Erythroblast (primary cell): ENCODE results near the gene PITX1.

ENCODE experiments used
- DNase-seq, 2 experiments: peaks; one replicate each; lab custom pipeline; 2025; lab: John Stamatoyannopoulos, UW
- GATA1 ChIP-seq: IDR thresholded peaks from 2 replicates; pipeline ENCODE4 v1.6.1; 2011; ENCODE audit warnings: low read depth, mild to moderate bottlenecking, control low read depth, low read length, moderate library complexity
- POLR2A ChIP-seq: IDR thresholded peaks from 2 replicates; pipeline ENCODE4 v1.6.1; 2011; ENCODE audit warnings: mild to moderate bottlenecking, low read length

The PITX1 gene

DNA sequence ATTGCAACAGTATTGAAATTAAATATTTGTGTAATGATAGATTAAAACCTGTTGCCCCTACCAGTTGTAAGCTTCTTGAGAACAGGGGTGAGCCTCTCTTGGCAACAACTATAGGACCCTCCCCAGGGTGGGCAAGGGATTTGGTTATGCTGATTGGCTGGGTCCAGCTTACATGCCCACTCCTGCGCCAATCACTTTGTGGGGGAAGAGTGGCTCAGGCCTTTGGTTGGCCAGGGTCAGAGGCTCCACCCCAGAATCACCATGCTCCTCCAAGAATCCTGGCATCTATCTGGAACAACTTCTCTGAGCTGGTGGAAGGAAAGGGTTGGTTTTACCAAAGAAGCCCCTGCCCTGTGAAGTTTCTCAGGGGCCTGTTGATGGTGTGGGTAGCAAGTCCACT is 8.6 kb upstream of the PITX1 start:
- DNase-seq, result no peak
- no peak for TF ChIP-seq POLR2A
- TF ChIP-seq GATA1, result no peak

DNA sequence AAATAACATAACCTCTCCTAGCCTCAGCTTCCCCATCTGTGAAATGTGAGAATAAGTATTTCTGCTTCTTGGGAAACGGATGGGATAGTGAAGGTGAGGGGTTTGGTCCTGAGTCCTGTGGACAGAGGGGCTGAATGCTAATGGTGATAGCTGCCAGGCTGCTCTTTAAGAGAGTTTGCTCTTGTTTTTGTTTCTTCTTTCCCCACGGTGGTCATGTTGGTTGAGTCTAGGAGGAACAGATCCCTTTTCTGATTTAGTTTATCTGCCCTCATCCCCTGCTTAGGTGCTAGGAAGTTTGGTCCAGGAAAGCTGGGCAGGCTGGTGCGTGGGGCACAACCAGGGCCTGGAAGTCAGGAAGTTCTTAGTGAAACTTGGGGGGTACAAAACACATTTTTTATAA is 7.7 kb upstream of the PITX1 start:
- TF ChIP-seq GATA1 (no peak), POLR2A (no peak)

DNA sequence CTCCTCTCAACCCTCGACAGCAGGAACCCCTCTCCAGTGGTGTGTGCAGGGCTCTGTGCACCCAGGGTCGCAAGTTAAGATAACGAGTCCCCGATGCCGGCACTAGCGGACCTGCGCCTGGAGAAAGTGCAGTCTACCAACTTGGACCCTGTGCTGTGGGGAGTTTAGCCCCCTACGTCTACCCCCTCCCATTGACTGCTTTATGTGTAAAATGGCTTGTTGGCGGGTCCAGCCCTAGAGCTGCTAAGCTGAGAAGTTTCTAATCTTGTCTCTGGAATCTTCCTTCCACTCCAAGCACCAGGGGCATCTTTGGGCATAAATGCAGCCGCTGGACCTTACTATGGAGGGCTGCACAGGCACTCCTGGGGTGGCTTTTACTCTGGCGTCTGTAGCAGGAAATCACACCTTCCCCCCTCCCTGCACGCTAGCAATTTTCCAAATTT is 7.1 kb upstream of the PITX1 start:
- no peak for DNase-seq
- TF ChIP-seq GATA1 (no peak), POLR2A (no peak)

More for the DNA sequence above, 7.7 kb upstream of the PITX1 start:
- DNase-seq, result no peak

DNA sequence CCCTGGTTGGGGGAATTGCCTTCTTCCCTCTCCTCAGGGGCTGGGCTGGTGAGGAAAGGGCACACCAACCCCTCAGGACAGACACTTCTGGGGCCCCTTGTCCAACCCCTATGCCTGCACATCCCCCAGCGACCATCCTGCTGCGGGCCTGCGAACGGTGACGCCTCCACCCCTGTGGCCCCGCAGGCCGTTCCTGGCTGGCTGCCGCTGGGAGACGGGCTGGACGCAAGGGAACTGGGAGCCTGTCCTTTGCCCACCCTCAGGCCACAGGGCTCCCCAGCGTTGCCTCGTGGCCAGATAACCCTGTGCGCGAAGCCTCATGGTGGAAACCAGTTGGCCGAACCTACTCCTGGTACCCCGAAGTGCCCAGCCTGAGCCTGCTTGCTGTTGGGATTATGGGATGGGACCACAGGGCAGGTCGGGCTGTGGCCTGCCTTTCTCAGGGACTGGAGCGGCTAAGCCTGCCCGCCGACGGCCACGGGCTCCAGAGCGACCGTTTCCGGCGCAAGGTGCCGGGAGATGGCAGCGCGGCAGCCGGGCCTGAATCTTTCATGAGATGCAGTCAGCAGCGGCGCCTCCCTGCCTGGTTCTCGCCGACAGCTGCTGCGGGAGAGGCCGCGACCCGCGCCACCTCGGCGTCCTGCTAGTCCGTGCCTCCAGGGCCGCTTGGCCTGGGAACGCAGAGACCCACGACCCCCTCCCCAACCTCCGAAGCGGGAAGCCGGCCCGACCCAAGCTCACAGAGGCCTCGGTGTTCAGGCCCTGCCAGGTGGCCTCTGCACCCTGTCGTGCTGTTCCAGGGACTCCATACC is 6.5 kb upstream of the PITX1 start:
- TF ChIP-seq POLR2A (no peak), GATA1 (no peak)
- DNase-seq, result peak in 1 of 2 experiments; percentile 20

DNA sequence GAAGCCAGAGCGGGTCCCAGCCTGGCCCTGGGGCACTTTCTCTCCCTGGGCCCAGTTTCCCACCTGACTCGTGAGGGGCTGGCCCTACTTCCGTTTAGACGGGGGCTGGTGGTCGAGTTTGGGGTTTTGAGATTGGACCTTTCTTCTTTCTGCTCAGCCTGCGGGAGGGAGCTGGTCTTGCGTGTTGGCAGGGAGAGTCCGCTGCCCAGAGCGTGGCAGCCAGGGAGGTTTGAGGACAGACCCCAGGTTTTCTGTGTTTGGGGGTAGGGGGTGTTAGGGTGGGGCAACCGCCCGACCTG is 6.0 kb upstream of the PITX1 start:
- DNase-seq, result no peak
- TF ChIP-seq POLR2A, result no peak
- TF ChIP-seq GATA1, result no peak

DNA sequence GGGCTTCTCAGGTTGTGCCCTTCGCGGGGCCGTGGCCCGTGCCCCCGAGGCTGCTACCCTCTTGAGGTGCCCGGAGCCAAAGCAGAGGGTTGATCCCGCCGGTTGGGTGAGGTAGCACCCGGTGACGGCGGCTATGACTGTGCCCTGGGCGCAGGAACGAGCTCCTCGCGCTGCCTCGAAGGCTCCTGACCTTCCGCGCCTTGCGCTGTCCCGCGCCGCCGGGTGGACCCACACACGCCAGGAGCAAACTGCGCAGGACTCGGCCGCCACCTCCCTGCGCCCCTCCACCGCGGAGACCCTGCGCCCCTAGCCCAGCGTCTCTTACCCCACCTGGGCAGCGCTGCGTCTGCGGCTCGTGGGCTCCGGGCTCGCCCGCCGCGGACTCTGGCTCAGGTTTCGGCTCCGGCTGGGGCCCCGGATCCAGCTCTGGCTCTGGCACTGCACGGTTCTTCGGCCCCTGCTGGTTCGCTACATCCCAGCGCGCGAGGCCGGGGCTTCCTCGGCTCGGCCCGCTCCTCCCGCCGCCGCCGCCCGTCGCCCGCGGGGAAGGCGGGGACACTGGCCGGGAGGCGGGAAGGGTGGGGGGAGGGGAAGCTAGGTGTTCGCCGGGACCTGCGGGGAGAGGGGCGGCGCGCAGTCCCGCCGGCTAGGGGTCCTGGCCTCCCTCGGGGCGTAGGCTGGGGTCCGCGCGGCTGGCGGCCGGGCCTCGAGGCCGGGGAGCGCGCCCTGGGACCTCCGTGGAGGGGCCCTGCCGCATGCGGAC is 5.4 kb upstream of the PITX1 start:
- TF ChIP-seq GATA1 (no peak), POLR2A (no peak)
- no peak for DNase-seq

DNA sequence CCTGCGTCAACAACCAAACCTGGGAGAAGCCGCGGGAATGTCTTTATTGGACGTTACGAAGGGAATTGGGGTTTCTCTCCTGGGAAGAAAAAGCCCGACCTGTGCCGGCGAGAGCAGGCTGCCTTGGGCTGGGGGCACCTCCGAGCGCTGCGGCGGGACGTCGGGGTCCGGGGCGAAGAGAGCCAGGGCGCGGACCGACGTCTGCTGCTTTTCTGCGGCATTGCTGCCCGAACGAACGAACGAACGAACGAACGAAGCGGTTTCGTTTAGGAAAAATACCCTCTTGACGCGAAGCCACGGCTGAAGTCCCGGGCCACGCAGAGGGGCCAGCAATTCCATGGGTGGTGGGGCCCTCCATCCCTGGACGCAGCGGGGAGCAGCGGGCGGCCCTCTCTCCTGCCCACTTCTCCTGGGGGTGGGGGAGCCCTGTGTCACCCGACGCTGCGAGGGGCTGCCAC is 4.8 kb upstream of the PITX1 start:
- DNase-seq, result no peak
- no peak for TF ChIP-seq POLR2A
- TF ChIP-seq GATA1, result no peak

DNA sequence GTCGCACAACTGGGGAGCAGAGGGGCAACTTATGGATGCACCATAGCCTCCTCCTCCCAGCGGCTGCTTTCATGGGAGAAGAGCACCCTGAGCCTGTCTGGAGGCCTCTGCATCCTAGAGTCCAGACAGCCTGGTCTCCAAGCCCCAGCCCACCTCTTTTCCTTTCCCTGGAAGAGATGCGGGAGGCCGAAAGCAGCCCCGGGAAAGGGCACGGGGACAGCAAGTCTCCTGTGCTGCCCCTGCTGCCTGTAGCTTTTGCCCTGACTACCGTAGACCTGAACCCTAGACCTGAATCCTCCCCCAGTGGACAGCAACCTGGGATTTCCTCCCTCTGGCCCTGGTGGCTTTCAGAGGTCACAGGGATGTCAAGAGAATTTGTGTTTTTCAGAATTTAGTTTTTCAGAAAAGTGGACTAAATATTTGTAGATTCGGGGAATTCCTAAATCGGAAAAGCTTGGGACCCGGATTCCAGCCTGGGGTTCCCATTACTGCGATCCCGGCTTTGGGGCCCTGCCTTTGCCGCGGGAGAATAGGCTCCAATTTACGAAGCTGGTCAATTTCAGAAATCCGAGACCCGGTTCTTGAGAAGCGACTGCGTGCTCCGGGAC is 4.3 kb upstream of the PITX1 start:
- TF ChIP-seq GATA1, result no peak
- TF ChIP-seq POLR2A, result no peak
- DNase-seq, result no peak

DNA sequence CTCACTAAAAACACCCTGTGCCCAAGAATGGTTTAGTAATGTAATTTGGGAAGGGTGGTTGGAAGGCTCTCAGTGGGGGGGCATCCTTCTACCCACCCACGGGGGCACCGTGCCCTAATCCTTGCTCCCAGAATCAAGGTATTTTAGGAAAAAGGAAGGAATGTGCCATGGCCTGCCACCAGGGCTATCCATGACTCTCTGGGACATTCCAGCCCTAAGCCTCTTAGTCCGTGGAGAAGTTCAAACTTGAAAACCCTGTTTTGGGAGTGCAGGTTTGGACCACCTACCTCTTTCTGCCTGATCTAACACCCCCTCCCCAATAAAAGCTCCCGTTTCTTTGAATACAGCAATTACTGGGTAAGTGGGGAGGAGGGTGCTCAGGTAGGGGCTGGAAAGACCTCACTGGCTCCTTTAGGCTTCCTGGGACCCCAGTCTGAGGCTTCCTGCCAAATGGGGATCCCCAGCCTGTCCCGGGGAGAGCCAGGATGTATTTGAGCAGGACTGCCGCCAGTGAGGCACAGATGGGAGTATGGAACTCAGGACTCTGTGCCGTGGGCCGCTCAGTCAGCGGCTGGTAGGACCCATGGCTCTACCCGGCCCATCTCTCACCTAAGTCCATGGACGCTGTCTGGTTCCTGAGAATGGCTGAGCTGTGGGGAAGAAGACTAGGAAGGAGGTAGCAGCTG is 3.6 kb upstream of the PITX1 start:
- DNase-seq, result no peak
- TF ChIP-seq GATA1 (no peak), POLR2A (no peak)

DNA sequence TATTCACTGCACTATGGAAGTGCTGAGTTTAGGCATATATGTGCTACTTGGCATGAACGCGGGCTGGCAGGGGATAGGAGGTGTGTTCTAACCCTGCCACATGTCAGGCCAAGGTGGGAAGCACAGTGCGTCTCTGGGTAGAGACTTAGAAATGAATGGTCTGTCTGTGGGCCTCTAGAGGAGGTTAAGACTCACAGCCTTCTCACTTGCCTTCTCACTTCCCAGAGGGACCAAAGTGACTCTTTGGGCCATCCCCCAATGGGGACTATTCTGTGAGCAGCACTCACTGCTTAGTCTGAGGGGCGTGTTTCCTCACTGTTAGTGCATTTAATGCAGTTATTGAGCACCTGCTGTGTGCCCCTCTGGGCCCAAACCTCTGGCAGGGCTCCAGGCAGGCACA is 2.4 kb upstream of the PITX1 start:
- DNase-seq, result peak in 1 of 2 experiments; percentile 11
- no peak for TF ChIP-seq POLR2A
- no peak for TF ChIP-seq GATA1

DNA sequence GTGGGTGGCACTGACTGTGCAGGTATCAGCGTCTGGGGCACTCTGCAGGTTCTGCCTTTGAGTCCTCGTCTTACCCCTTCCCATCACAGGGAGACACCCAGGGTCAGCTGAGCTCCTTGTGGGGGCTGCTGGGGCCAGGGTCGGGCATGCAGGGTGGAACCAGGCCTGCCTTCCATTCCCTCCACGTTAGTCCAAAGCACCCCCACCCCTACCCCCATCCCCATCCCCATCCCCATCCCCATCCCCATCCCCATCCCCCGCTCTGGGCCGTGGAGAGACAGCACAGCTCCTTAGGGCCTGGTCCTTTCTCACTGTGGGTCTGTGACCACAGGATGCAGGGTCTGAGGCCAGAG is 1.6 kb upstream of the PITX1 start:
- TF ChIP-seq POLR2A (no peak), GATA1 (no peak)
- no peak for DNase-seq

DNA sequence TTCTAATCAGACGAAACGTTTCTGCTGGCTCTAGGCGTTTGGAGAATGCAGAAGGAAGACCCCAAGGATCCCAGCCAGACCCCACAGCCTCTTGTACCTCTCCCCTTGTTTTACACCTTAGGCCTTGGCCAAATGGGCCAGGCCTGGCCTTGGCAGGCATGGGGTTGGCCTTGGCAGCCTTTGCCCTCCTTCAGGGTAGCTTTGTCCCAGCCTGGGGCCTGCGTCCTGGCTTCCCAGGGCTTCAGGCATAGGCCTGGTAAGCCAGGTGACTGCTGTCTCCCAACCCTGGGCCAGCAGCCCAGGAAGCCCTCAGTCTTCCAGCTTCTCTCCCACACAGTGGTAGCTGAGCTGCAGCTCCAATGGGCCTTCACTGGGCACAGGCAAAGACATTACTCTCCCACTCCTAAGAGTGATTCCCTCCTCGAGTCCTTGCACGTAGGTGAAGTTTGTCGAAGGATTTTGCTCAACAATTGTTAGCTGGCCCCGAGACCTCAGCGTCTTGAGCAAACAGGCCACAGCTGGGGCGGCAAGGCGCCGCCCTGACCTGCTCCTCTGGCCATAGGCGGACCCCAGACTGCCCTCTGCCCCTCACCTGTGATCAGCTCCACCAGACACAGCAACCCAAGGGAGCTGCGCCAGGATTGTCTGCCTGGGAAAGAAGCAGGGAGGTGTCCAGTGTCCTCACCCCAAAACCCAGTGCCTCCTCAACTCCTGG is 1.1 kb upstream of the PITX1 start:
- DNase-seq, result no peak
- TF ChIP-seq GATA1, result no peak
- no peak for TF ChIP-seq POLR2A
